ENCODE measurements around the gene UBE2S.

UBE2S gene

DNA sequence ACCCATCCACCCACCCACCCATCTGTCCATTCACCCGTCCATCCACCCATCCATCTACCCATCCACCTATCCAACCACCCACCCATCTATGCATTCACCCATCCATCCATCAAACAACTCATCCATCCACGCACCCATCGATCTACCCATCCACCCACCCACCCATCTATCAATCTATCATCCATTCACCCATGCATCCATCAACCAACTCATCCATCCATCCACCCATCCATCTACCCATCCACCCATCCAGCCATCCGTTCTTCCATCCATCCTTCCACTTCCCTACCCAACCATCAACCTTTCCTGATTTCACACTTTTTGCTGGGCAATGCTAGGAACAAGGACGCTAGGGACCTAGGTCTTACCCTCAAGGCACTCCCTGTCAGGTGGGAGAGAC, 25.6 kb downstream of the UBE2S start:
- DNase-seq = no peak

DNA sequence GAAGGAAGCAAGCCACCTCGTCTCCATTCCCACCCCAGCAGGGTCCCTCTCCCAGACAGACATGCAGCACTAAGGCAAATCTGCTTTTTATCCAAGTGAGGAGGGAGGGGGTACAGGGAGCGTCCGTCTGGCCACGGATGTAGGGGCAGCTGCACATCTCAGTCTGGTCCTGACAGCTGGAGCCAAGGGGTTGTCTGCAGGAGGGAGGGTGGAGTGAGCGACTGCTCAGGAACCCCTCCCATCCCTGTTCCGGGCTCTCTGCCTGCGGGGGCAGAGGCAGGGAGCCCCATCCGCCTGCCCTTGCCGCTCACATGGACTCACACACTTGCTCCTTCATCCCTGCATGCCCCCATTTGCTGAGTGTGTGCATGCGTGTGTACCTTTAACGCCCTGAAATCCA, 28.4 kb downstream of the UBE2S start:
- peak; percentile 53 for DNase-seq

DNA sequence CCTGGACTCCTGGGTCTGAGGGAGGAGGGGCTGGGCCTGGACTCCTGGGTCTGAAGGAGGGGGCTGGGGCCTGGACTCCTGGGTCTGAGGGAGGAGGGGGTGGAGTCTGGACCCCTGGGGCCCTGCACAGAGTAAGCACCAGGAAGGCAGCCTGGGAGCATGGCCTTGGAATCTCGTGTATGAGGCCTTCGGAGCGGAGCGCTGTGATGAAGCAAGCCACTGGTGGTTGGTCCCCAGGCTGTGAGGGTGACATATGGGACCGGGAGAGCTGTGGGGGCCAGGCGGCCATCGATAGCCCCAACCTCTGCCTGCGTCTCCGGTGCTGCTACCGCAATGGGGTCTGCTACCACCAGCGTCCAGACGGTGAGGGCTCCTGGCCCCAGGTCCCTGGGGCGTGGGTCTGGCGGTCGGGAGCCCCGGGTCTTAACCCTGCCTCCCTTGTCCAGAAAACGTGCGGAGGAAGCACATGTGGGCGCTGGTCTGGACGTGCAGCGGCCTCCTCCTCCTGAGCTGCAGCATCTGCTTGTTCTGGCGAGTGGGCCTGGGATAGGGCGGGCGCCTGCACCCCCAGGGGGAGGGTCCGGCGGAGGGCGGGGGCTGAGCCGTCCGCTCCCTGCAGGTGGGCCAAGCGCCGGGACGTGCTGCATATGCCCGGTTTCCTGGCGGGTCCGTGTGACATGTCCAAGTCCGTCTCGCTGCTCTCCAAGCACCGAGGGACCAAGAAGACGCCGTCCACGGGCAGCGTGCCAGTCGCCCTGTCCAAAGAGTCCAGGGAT, 30.0 kb downstream of the UBE2S start:
- DNase-seq = peak; percentile 50

DNA sequence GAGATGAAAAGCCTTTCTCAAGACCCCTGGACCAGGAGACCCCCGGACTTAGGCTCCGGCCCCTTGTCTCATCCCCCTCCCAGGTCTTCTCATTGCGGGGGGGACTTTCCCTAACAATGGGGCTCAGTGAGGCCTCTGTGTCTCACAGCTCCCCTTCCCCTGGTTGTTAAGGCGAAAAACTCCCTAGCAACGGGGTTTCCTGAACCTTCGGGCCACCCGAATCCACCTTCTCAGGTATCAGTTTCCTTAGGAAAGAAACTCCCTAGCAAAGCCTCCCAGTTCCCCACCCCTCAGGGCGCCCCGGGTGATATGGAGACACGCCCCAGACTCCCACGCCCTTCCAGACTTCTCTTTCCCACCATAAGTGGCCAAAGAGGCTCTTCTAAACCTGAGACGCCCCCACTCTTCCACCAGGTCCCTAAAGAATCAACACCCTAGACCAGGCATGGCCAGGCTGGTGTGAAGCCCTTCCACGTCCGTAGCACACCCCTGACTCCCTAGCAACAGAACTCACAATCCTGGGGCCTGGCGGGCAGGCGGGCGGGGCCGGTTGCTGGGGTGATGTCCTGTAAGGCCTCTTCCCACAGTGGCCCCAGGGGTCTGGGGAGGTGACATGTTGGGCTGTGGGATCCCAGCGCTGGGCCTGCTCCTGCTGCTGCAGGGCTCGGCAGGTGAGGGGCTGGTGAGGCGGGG, 31.2 kb downstream of the UBE2S start, which contains the start of gene TMEM190:
Gene TMEM190 (plus strand): TSS at position 586 of the 693 bp plus-strand sequence. CDS start 28 bp downstream, at position 614.
- DNase-seq = no peak

DNA sequence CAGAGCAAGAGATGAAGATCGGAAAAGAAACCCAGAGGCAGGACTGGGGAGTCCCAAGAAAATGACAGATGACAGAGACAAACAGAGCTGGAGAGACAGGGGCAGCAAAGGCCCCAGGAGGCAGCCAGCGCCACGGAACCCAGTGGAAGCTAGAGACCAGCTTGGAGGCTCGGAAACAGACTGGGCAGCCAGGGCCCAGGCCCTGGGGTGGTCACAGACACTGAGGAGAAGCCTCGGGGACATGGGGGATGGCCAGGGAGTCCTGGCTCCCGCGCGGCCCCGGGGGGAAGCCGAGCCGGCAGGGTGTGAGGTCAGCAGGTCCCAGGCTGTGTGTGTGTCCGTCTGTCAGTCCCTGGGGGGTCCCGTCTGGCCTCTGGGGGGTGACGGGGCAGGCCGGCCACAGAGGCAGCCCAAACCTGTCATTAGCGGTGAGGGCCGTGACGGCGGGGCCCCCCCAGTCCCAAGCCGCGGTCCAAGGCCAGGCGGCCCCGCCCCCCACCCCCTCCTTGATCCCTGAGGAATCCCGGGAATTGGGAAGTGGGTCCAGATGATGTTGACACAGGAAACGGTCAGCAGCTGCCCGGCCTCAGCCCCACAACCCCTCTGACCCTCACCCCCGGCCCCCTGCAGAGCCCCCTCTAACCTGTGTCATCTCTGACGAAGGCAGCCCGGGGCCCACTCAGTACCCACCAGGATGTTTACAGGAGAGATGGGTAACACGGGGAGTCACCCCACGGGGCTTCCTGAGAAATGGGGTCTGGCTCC, 33.4 kb downstream of the UBE2S start:
- DNase-seq = no peak

DNA sequence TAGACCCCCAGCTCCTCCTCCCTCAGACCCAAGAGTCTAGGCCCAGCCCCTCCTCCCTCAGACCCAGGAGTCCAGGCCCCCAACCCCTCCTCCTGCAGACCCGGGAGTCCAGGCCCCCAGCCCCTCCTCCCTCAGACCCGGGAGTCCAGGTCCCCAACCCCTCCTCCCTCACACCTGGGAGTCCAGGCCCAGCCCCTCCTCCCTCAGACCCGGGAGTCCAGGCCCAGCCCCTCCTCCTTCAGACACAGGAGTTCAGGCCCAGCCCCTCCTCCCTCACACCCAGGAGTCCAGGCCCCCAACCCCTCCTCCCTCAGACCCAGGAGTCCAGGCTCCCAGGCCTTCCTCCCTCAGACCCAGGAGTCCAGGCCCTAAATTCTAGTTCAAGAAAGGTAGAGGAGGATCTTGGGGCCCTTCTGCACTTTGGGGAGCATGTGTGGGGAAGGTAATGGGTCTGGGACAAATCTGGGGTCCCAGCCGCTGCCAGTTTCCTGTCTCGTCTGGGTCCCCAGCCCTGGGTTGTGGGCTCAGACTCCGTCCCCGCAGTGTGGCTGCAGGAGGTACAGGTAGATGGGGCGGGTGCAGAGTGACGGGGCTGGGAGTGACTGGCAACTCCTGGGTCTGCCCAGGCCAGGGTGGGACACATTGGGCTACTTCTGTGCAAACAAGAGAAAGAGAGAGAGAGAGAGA, 34.1 kb downstream of the UBE2S start:
- no peak for DNase-seq

DNA sequence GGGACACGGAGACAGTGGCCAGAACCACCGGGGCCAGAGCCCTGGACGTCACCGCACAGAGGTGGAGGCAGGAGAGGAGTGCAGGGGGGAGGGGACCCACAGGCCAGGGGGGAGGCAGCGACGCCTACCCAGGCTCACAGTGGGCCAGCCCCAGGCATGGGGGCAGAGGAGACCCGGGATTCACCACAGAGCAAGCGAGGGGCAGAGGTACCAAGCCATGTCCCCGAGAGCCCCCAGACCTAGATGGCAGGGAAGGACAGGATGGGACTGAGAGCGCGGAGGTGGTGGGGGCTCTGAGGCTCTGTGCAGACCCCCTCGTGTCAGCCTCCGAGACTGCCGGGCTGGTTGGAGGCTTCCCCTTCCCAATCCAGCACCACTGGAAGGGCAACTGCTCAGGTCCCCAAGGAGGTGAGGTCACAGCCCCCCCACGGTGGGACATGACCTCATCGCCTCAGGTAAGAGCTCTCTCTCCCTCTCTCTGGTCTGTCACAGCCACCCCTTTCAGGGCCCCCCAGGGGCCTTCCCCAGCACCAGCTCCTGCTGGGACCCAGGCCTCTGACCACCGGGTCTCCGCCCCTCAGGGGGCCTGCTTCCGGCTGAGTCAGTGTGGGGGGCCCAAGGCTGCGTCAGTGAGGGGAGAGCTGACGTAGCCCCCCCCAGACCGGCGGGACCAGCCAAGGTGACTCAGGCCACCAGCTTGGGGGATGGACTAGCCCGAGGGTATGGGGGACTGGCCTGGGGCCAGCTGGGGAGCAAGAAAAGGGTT, 35.1 kb downstream of the UBE2S start:
- no peak for DNase-seq

DNA sequence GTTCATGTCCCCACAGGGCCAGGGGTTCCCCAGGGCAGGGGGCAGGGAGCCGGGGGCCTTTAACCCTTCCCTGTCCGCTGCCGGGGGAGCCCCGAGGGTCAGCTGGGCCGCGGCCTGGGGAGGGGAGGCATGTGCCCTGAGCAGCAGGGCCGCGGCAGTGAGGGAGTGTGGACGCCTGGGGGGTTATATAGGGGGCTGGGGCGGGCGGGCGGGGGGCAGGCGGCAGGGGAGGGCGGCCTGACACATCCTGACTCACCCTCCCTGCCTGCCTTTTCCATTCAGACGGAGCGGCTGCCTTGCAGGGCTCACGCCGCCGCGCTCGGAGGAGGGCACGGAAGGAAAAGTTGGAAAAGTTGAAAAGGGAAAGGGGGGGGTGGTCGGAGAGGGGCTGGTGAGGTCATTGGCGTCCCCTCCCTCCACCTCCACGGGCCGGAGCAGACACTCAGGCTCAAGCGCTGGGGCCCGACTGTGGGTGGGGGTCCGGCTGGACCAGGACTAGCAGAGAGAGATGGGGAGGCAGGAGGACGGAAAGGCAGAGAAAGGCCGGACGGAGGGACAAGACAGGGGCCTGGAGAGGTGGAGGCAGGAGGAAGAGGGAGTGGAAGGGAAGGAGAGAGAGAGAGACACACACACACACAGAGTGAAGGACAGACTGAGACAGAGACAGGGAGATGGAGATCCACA, 37.1 kb downstream of the UBE2S start, which contains the start of gene IL11:
Gene IL11 (minus strand): TSS at position 159 of the 684 bp plus-strand sequence. CDS start 153 bp downstream, at position 6.
- DNase-seq = no peak

DNA sequence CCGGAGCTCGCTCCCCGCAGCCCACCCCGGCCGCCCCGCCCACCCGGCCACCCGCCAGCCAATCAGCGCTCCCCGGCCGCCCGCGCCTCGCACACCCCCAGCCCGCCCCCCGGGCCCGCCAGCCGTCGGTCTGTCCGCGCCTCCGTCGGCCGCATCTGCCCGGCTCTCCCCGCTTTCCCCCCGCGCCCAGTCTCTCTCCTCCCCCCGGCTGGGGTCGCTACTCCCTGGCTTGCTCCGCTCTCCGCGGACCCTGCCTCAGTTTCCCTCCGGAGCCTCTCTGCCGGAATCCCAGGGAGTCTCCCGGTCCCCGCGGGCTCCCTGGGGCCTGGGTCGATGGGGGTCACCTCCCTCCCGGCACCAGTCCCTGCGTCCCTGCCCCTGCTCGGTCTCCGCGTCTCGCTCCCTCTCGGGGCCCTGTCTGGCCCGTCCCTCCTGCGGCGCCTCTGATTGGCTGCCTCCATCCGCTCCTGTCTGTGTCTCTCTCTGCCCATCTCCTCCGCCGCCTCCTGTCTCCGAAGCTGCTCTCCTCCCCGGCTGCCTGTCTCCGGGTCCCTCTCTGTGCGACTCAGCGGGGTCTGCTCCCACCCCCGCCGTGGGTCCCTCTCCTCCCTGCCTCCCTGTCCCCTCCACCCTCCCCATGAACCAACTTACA, 37.8 kb downstream of the UBE2S start:
- DNase-seq = peak; percentile 83

DNA sequence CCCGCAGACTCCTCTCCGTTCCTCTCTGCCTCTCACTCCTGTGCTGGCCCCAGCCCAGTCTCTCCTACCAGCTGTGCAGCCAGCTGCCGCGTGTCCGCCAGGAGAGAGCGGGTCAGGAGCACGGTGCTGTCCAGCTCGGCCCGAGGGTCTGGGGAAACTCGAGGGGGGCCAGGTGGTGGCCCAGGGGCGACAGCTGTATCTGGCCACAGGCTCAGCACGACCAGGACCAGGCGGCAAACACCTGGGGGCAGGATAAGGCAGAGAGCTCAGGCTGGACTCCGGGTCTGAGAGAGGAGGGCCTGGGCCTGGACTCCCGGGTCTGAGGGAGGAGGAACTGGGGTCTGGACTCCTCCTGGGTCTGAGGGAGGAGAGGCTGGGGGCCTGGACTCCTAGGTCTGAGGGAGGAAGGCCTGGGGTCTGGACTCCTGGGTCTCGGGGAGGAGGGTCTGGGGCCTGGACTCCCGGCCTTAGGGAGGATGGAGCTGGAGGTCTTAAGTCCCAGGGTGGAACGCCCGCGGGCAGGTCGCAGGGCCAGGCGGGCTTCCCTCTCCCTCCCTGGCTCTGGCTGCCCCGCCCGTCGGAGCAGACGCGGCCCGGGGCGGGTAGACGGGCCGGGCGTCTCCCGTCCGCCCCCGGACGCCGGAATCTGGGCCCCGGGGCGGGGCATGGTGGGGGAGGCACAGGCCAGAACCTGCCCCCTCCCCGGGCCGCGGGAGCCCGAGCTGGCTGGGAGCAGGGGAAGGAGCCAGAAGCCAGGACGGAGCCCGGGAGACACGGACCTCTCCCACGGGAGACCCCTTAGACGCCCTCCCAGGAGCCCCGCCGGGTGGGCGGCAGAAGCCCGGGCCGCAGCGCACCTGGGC, 38.7 kb downstream of the UBE2S start:
- no peak for DNase-seq

DNA sequence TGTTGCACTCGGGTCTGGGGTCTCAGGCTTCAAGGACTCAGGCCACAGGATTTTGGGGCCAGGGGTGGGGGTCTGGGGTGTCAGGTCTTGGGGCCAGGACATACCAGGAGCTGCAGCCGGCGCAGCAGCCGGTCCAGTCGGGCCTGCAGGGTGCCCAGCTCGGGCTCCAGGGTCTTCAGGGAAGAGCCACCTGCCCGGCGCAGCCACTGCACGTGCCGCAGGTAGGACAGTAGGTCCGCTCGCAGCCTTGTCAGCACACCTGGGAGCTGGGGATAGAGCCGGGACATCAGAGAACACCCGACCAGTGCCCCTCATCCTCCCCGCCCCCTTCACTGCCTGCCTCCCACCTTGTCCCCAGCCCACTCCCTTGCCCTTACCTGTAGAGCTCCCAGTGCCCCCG, 39.5 kb downstream of the UBE2S start:
- no peak for DNase-seq

DNA sequence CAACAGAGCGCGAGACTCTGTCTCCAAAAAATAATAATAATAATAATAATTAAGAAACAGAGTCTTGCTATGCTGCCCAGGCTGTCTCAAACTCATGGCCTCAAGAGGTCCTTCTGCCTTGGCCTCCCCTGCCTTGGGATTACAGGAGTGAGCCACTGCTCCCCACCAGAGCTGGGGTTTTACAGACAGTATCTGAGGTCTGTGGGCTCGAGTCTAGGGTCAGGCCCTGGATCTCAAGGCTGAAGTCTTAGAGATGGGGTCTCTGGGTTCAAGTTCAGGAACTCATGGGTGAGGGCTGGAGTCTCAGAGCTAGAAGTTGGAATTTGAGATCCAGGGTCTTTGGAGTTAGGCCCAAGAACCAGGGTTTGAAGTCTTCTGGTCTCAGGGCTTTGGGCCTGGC, 40.8 kb downstream of the UBE2S start:
- DNase-seq = no peak

DNA sequence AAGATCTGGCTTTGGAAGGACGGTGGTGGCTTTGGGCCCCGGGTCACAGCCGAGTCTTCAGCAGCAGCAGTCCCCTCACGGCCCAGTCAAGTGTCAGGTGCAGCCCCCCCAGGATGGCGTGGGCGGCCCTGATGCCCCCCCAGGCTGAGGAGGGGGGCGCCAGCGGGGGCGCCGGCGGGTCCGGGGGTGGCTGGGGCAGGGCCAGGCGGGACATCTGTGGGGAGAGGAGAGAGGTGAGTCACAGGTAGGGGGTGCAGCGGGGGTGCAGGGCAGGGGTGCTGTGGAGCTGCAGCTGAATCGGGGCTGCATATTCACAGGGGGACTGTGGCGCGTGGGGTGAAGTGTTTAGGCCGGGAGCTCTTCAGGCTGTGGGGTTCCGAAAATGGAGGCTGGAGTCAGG, 41.6 kb downstream of the UBE2S start:
- DNase-seq = no peak

DNA sequence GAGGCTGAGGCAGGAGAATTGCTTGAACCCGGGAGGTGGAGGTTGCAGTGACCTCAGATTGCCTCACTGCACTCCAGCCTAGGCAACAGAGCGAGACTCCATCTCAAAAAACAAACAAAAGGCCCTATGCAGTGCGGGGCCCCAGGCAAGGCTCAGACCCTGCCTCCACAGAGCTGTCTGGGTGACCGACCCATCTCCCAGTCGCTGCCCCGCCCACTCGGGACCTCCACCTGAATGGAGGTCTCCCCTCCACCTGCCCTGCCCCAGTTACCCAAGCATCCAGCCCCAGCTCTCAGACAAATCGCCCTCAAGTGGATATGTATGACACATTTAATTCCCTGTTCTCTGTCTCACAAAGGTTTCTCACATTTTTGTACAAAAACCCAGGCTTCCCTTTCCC, 42.3 kb downstream of the UBE2S start:
- no peak for DNase-seq

DNA sequence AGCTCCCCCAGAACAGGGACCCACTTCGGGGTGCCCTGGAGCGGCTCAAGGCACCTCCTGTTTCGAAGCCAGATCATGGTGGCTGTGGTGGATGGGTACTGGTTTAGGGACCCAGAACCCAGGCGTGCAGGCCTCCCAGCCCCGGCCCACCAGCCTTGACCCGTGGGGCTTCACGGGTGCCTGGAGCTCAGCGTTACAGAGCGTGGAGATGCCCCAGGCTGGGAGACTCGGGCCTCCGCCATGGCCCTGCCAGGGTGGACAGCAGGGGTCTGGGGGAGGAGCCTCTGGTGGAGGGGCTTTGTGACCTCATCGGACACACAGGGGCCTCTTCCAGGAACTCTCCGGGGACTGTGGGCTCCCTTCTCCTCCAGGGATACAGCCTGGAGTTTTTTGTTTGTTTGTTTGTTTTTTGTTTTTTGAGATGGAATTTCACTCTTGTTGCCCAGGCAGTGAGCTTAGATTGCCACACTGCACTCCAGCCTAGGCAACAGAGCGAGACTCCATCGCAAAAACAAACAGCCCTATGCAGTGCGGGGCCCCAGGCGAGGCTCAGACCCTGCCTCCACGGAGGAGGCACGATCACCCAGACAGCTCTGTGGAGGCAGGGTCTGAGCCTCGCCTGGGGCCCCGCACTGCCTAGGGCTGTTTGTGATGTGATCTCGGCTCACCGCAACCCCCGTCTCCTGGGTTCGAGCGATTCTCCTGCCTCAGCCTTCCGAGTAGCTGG, 44.4 kb downstream of the UBE2S start, which contains the start of gene GARIN5B:
Gene GARIN5B (minus strand): TSS at position 271 of the 727 bp plus-strand sequence. CDS start 194 bp downstream, at position 77.
- DNase-seq = no peak

DNA sequence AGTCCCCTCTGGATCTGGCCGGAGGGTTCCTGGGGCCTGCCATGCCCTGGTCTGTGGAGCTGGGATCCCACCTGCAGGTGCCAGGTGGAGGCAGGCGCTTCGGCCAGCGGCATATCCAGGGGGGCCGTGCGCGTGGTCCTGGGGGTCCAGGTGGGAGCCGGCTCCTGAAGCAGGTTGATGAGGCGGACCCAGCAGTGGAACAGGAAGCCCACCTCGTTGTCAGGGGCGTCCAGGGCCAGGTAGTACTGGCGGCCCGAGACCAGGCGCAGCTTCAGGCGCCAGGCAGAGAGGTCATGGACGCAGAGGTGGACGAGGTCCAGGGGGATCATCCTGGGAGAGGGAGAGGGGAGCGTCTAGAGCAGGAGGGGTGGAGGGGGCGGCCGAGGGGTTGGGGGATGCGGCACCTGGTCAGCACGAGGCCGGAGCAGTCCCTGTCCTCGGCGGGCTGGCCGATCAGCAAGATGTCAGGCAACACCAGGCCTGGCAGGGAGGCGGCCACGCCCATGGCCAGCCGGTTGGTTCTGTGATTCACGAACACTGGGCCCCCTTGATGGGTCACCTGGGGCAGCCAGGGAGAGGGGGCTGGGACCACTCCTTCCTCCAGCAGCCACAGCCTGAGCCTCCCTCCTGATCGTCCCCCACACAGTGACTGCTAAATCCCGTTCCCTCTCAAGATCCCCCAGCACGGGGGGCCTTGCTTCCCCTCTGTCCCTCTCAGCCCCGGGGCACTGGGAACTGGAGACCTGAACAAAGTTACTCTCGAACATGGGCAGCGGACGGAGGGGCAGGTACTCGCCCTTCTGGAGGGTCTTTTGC, 45.2 kb downstream of the UBE2S start:
- DNase-seq = no peak

DNA sequence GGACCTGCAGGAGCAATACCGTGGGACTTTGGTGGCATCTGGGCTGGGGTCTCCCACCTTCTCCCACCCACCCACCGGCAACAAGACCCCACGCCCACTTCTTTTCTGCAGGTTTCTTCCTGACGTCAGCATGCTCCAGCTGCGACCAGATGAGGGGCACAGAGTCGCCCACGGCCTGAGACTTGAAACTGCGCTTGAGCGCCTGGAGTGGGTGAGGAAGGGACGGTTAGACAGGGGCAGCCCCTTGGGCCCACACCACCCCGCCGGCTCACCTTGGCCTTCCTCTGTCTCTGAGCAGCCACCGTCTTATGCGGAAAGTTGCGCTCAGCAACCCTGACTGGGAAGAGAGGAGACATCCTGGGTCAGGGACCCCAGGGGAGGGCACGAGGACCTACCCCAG, 46.7 kb downstream of the UBE2S start:
- no peak for DNase-seq
